ENCODE results near the gene GRIA3.

Gene GRIA3

DNA sequence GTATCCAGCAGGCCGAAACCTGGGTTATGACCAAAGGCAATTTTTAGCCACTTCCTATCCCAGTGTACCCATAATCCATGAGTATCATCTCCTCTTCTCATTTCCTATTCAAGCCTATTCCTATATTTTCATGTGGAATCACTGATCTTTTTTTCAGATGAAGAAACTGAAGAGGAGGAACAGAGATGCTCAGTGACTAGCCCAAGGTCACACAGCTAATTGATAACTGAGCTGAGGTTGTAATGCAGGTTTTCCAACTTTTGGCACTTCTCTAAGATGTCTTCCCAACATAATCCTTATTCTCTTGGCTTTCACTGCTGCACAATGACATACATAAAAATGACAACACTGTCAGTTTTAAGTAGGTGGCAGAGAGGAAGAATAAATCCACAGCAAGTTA lies 15.3 kb downstream of the GRIA3 start:
- DNase-seq: no peak

DNA sequence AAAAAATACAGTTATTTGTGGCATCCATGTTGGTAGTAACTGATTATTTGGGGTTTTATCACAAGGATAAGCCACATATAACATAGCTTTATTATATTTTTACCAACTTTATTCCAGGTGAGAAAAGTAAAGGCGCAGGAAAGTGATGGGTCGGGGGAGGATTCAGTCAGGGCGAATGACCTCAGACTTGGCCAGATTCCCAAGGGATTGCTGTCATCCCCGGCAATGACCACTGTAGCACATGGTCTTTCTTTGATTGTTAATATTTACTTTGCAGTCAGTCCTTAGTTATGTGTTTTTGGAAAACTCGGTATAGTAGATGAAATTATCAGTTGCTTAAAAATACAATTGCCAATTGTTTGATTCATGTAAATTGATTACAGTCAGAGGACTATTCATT lies 17.6 kb downstream of the GRIA3 start:
- DNase-seq: peak; percentile 34

DNA sequence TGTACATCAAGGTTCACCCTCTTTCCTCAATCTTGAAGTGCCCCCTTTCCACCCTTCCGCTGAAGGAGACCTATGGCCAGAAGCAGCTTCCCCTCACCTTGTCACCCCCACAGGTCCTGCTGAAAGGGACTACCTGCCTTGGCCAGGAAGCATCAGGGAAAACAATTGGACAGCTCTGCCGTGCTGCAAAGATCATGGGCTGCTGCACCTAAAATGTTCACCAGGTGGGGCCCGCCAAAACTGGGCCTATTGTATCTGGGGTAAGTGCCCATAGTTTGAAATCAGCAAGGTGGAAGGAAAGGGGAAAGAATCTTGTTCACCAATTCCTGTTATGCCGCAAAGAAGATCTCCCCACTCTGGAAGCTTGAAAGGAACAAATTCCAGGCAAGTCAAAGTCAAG lies 18.4 kb downstream of the GRIA3 start:
- no peak for DNase-seq

DNA sequence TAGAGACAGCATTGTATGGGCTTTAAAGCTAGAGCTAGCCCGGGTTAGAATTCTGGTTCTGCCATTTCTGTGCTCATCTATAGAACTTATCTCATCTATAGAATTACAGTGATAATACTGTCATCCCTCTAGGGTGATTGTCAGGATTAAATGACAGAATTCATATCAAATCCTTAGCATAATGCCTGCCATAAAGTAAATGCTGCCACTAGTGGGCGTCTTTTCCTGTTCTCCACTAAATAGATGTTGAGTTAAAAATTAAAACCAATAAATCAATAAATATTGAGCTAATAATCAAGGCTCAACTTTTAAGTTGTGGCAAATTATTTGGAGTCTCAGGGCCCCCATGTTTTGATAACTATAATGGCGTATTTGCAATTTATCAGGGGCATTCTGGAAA lies 19.7 kb downstream of the GRIA3 start:
- no peak for DNase-seq

DNA sequence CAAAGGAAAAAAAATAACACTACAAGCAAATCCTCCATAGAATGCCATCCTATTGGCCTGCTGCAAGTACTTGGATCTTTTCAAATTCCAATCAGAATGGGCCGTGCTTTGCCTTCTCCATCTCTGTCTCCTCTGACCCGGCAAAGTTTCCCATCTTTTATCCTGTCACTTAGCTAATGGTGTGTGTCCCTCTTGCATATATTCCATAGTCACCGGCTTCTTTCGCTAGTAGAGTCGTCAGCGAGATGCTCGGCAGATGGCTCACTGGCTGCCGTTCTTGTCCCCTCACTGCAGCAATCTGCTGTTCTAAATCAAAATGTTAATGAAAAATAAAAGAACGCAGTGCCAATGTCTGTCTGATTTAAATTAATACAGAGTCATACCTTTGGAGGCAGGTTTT lies 22.1 kb downstream of the GRIA3 start:
- no peak for DNase-seq

DNA sequence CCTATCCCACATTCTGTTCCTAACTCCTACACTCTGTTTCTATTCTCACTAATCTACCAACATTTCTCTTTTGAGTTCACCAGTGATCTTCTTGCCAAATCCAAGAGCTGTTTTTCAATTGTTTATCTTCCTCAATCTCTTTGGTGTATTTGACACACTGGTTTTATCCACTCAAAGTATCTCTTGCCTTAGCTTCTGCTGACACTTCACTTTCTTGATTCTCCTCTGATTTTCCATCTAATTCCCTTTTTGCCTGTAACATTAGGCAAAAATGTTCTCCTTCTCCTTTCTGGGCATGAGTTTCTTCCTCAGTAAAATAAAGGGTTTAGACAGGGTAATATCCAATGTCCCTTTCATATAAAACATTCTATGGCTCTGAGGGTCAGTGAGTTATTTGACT lies 26.2 kb downstream of the GRIA3 start:
- no peak for DNase-seq

DNA sequence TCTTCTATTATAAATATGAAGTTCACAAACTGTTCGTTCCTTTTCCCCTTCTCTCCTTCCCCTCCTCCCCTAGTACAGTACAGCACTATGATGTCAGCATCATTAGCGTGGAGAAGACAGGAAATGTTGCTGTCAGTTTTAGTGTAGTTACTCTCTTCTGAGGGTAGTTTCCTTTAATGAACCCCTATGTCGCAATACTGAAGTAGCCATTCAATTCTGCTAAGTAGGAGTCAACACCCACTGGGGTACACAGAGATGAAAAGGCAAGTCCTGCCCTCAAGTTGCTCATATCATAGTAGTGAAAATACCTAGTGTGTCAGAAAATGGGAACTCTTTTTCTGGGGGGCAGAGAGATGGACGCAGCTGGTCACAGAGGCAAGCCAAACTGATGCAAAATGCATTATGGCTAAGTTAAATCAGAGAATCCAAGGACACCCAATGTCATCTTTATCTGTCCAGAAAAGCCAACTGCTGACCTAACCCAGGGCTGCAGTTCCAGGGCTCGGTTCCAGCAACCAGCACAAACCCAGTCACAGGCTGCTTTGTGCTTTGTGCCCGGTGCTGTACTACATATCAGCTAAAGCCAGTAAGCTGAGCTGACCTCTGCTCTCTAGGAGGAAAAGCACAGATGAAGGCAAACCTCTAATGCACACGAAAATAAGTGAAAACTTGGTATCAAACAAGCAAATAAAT lies 31.5 kb downstream of the GRIA3 start:
- no peak for DNase-seq

DNA sequence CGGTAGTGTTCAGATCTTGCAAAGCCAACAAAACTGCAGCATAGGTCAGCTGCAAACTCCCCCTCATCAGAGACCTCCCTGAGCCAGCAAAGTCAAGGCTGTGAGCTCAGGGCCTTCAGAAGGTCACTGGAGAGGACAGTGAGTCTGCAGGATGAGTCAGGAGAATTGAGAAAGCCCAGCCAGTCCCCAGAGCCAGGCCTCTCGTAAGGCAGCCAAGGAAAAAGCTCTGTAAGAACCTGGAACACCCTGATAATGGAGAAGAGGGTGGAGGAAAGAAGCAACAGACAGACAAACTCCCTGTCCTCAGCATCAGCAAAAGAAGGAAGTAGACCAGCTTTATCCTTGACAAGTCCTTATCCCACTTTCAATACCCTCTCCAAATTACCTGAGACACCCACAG lies 33.0 kb downstream of the GRIA3 start:
- peak; percentile 42 for DNase-seq

DNA sequence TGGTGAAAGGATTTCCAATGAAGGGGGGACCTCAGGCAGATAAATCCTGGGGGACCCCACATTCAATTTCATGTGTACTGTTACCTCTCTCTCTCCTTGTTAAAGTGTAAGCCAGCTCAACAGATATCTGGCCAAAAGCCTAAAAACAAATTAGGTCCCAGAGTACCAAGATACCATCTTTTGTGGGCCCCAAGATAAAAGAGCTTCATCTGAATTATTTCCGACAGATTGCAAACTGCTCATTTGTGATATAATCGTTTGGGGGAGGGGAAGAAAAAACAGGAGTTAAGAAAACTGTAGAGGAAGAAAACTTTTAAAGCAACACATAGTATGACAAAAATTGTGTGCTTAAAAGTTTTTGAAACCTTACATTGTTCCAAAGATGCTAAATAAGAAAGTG lies 33.6 kb downstream of the GRIA3 start:
- no peak for DNase-seq

DNA sequence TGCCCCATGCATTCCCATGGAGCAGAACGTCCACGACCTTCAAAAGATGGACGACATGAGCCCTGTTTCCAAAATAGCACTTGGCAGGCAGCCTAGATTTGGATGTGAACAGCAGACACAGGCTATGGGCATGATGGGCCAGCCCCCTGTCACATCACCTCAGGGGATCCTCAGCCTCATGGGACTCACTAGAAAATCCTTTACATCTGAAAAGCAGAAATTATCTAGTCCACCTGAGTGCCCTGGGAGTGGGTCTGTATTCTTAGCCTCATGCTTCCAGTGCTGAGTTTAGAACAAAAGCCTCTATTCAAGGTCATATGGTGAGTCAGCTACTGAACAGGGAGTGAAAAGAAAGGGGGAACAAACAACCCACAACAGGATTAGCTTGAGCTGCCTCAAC lies 35.8 kb downstream of the GRIA3 start:
- DNase-seq: no peak

DNA sequence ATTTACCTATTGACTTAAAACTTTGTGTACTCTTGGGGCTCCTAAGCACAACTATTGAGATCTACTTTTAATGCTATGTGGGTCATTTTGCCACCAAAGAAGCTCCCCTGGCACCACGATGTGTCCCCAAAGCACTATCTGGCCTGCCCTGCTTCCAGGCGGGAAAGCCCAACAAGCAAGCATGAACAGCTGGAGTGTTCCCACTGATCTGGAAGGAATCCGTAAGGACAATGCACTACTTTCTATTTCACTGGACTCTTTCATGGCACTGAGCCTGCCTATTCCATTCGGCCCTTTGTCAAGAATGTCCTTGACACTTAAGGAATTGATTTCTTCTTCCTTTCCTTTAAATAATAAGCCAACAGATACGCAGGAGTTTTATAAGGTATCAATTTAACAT lies 38.8 kb downstream of the GRIA3 start:
- no peak for DNase-seq

DNA sequence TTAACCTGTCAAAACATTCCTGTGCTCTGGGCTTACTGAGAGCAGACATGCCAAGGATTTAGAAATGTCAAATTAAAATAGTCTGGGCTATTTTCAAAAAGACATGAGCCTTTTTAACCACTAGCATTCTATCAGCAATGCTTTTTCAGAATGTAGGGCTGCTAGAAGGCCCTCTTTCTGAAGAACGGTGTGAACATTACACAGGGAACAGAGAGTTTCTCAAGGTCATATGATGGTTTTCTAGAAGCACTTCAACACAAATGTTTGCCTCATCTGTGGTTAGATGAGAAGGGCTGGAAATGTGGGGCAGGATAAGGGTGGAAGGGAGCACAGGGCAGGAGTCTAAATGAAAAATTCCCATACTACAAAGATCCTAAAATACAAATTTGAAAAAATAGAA lies 39.3 kb downstream of the GRIA3 start:
- DNase-seq: peak; percentile 9

DNA sequence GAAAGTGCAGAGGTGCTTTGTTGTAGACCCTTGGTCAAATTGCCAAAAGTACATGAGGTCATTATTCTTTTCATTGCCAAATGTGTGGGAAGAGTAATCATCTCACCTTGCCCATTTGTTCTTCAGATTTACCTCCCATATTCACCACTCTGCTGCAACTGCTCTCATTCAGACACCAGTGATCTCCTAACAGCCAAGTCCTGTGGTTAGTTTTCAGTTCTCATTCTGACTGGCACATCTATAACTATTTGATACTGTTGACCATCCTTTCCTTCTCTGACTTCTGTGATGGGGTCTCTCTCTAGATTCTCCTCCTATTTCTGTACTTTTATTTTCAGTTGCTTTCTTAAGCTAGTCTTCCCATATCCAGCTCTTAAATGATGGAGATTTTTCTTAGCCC lies 39.8 kb downstream of the GRIA3 start:
- no peak for DNase-seq

DNA sequence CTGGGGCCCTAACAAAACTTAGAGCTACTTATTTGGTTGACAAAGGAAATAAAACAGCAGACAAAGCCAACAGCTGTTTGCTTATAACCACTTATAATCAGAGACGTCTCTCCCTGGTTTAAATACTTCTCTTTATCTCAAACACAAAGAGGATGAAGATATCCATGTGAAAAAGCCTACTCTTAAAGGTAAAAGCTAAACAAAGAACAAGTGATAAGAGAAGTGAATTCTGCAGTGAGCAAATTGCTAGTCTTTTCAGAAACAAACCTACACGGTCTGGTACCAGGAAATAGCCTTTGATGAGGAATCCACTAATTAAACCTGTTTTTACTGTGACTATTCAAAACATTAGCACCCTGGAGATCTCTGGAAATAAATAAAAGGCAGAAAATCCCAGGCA lies 46.7 kb downstream of the GRIA3 start:
- no peak for DNase-seq

DNA sequence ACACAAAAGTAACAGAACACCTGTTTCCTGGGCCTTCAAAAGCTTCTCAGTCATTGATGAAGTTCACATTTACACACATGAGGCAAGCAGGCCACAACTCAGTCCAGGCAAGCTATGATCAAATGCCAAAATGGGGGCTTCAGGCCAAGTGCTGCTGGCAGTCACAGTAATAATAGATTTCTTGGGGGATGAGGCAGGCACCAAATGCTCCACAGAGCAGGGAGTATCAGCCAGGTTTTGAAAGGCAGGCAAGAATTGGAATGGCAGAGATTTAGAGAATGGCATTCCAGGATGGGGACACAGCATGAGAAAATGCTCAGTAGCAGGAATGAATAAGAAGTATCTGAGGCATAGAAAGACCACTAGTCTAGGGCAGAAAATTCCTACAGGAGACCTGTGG lies 52.8 kb downstream of the GRIA3 start:
- peak; percentile 9 for DNase-seq

DNA sequence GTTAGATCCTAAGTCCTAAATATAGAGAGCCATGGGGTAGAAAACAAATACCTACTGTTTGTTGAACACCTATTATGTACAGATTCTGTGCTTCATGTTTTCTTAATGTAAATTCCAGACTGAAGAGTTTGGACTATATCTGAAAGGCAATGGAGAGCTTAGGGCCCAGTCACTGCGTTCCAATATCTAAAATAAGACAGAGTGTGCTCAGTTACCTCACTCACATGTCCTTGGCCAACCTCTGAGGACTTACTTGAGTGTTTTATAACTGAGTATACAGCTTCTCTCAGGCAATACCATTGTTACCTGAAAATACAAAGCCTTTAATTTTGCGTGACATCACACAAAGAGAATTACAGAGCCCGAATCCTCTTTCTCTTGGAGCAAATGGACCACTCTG lies 53.2 kb downstream of the GRIA3 start:
- DNase-seq: no peak

DNA sequence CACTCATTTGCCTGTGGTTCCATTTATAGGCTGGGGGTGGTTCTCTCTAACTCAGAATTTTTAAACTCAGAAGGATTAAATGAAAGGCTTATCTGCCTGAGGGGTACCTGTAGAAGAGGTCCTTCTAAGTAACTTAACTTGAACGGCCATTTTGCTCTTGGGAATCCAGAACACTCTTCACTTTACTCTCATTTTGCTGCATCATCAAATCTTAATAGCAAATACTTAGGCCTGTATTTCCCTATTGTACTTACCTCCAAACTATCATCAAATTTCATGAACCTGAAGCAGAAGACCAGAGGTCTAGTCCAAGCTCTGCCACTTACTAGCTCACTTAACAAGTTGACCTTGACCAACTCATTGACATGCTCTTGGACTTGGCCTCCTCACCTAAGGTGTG lies 70.4 kb downstream of the GRIA3 start:
- DNase-seq: no peak

DNA sequence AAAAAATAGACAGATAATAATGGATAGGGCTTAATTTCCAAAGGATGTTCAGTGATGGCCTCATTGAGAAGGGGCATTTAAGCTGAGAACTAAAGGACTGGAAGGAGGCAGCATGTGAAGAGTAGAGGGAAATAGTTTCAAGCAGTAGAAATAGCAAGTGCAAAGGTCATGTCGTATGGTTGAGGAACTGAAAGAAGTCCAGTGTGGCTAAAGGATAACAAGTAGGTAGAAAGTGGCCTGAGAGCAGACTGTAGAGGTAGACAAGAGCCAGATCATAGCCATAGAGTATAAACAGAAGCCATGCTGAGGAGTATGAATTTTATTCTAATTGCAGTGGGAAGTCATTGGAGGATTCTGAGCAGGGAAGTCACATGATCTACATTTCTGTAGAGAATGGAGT lies 72.3 kb downstream of the GRIA3 start:
- no peak for DNase-seq

DNA sequence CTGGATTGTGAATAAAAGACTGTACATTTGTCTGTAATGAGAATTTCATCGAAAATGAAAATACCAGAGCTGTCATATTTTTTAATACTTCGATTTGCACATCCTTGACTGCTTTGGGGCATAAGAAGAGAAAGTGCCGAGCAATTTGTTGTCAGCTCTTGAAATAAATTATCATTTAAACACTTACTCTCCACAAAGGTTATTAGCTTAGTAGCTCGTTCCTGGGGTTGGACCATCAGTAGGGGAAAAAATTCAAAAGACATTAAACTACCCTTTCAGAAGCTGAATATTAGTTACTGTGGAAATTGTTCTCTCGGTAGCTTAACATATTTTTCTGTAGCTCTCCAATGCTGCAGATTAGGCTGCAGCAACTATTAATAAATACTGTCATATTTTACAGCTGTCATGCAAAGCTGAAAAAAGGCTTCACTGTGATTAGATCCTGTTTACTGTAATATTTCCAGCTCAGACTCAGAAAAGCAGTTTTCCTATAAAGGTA lies 76.9 kb downstream of the GRIA3 start:
- no peak for DNase-seq

DNA sequence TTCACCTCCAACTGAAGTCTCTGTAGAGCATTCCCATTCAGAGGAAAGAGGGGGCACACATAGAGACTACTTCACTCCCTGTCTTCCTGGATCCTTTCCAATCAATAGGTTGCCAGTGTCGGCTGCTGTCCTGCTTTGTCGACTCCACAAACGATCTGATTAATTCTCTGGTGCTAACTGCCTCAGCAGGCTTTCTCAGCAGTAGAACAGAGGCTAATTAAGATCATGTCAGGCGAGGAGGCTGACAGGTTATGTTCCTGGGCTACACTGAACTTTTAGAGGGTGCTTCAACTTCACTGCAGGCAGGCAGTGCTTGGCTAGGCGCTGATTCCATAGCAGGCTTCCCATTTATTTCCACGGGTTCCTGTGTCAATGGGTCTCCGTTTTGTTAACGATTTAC lies 79.2 kb downstream of the GRIA3 start:
- DNase-seq: no peak

DNA sequence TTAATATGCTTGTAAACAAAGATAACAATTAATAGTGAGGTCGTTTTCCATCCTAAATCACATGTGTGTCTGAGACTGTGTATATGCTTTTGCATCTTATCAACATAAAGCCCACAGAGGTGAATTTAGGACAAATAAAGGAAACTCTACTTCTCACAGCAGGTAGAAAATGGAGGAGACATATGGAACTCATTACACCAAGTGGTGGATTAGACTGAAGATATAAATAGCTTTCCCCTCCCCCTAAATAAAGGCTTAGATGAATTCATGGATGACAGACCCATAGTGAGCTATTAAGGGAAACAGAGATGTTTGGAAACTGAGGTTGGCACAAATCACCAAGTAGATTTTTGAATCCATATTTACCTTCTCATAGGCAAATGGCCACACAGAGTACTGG lies 79.7 kb downstream of the GRIA3 start:
- DNase-seq: peak; percentile 15

DNA sequence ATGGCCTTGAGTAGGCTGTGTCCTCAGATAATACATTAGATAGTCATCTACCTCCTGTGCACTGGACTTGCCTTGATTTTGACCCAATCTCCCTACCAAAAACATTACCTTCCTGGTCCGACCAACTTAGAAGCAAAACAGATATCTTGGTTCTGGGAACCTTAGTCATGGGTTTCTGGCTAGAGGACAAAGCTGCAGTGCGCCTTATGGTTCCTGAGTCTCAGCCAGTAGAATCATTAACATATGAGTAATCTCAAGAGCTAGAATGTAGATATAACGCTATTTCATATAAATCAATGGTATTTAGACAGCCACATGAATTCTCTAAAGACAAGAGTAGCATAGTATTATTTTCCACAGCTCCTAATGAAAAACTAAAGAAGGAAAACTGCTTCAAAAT lies 83.1 kb downstream of the GRIA3 start:
- DNase-seq: peak; percentile 56

DNA sequence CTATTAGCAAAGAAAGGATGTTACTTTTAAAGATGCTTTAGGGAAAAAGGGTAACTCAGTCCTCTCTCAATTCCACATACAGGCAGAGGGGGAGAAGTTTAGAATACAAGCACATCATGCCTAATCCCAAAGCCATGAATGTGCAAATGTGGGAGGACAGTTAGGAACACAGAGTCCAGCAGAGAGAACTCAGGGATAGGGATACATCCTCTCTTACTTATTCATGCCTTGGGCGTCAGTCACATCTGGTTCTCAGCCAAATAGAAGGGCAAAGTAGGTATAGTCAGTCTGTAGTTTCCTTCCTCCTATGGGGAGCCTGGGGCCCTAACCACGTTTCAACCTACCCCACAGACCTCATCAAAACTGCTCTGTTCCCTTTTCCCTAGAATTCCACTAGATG lies 87.8 kb downstream of the GRIA3 start:
- DNase-seq: no peak

DNA sequence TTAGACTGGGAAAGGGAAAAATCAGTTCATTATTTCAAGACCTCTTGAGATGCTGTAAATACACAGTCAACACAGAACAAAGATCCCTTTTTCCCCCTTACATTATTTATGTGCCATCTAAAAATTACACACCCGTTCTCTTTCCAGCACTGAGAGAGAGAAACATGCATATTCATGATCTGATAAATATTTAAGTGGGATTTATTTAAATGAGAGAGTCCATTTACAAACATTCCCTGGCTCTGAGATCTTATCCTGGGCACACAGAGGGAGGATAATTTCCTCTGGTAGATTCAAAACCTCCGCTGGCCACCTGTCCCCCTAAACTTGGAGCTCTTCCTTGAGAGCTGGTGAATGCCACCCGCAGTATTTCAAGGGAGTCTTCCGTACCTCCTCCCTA lies 88.6 kb downstream of the GRIA3 start:
- no peak for DNase-seq

DNA sequence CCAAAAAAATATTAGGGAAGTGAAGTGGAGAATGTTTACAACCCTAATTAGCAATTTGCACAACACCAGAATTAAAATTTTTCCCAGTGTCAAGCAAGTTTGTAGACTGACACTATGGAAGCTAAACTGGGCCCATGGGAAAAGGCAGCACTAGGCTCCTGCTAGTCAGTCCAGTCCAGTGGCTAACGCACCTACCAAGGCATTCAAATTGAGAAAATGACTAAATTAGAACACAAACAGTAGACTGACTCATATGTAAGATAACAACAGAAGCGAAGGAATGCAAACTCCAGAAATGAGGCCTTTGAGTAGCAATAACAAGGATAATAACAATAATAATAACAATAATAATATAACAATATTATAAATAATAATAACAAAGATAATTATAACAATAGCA lies 90.7 kb downstream of the GRIA3 start:
- DNase-seq: peak; percentile 12
